Activated CD8-positive, alpha-beta T cell treated with anti-CD3 and anti-CD28 coated beads for 36 hours (primary cell): Measurements from ENCODE around the gene SH3BP1. TPM values are rescaled to one million over a fixed set of nuclear protein-coding genes. Genes with fewer than 3 reads are reported as not detected.

Experiments
- ATAC-seq: fragments of 200-7000 bp; cut with Tn5 transposase; one replicate; pipeline ENCODE4 v1.10.0; 2021; ENCODE audit warnings: mild to moderate bottlenecking, moderate library complexity
- CTCF ChIA-PET: fragments of 350-600 bp; sonication (Branson Sonifier 250); formaldehyde crosslinking; loops from one replicate; lab custom pipeline; 2021; ENCODE audit warnings: antibody characterized with exemption; lab: Charles Lee
- POLR2A ChIA-PET: fragments of 350-600 bp; sonication (Branson Sonifier 250); formaldehyde crosslinking; loops from one replicate; lab custom pipeline; 2021; ENCODE audit warnings: antibody characterized with exemption; lab: Charles Lee
- DNase-seq: peaks from one replicate; pipeline ENCODE4 v3.0.0-alpha.2; 2020
- H3K27ac Mint-ChIP-seq: one replicate; pipeline ENCODE4 v1.8.0; 2021; ENCODE audit warnings: mild to moderate bottlenecking, mixed read lengths
- H3K27me3 Mint-ChIP-seq: one replicate; pipeline ENCODE4 v1.8.0; 2021; ENCODE audit warnings: mixed read lengths
- H3K36me3 Mint-ChIP-seq: one replicate; pipeline ENCODE4 v1.8.0; 2021; ENCODE audit warnings: low read depth, mixed read lengths
- H3K4me1 Mint-ChIP-seq: one replicate; pipeline ENCODE4 v1.8.0; 2021; ENCODE audit warnings: low read depth, mixed read lengths
- H3K4me3 Mint-ChIP-seq: one replicate; pipeline ENCODE4 v1.8.0; 2021; ENCODE audit warnings: mild to moderate bottlenecking, moderate library complexity, mixed read lengths
- H3K9me3 Mint-ChIP-seq: one replicate; pipeline ENCODE4 v1.8.0; 2021; ENCODE audit warnings: mixed read lengths
- CTCF ChIP-seq: fragments of 200-600 bp; IDR thresholded peaks from one replicate; pipeline ENCODE4 v1.8.0; 2022; ENCODE audit warnings: antibody characterized with exemption, mild to moderate bottlenecking
- intact Hi-C: fragments of 100-400 bp; cut with micrococcal nuclease; formaldehyde crosslinking; loops from one replicate; pipeline ENCODE4 v1.10.0; 2022
- total RNA-seq, 2 experiments: library from RNA; stranded (reverse); gene quantifications; one replicate each; pipeline ENCODE4 v1.2.3, GENCODE V29; 2021

The SH3BP1 gene
- total RNA-seq, 2 experiments from 2014 or later = 122 to 128 TPM

GRCh38 chr22:37628830-37629229, 10.6 kb upstream of the SH3BP1 start:
- peak overlapping the region; percentile 93 for H3K27ac Mint-ChIP-seq
- H3K9me3 Mint-ChIP-seq = no peaks in the 10 kb centered on the region
- ATAC-seq (no peak), DNase-seq (no peak)
- H3K27me3 Mint-ChIP-seq = no peaks in the 10 kb centered on the region
- no peak overlapping the region for H3K4me3 Mint-ChIP-seq
- peaks cover 79% of the 10 kb centered on the region for H3K4me1 Mint-ChIP-seq
- ChIA-PET CTCF (interaction anchor here (41.4 to 68.1 kb wide), 2 partner anchors 4 to 28 kb away, joined by 1770 read pairs; partner anchors contain the start of genes GGA1, LGALS1, NOL12 and PDXP), POLR2A (interaction anchor here (1.1 to 4.4 kb wide), 5 partner anchors 9 to 29 kb away, joined by 3 to 28 read pairs (median 10); partner anchors contain the start of genes GGA1, PDXP and SH3BP1)
- H3K36me3 Mint-ChIP-seq = peaks cover 23% of the 10 kb centered on the region
- intact Hi-C loops = no loop called here
- TF ChIP-seq CTCF = no peak

- no peaks in the 10 kb centered on the region for H3K27me3 Mint-ChIP-seq
- H3K4me3 Mint-ChIP-seq = no peak overlapping the region
- no peak for TF ChIP-seq CTCF
- peaks cover 79% of the 10 kb centered on the region for H3K4me1 Mint-ChIP-seq
- ChIA-PET POLR2A (interaction anchor here (0.7 to 2.9 kb wide), 5 partner anchors 10 to 21 kb away, joined by 3 to 10 read pairs (median 4); partner anchors contain the start of genes GGA1 and SH3BP1), CTCF (interaction anchor here (41.4 to 68.1 kb wide), 2 partner anchors 5 to 27 kb away, joined by 1770 read pairs; partner anchors contain the start of genes GGA1, LGALS1, NOL12 and PDXP)
- DNase-seq (no peak), ATAC-seq (no peak)
- H3K27ac Mint-ChIP-seq = peak overlapping the region; percentile 88
- H3K9me3 Mint-ChIP-seq = no peaks in the 10 kb centered on the region
- intact Hi-C loops = no loop called here
- peaks cover 18% of the 10 kb centered on the region for H3K36me3 Mint-ChIP-seq
These were observed 9.5 kb upstream of the SH3BP1 start for GRCh38 chr22:37629928-37630327.

- intact Hi-C loops = no loop called here
- peaks cover 12% of the 10 kb centered on the region for H3K36me3 Mint-ChIP-seq
- DNase-seq (no peak), ATAC-seq (no peak)
- peaks cover 79% of the 10 kb centered on the region for H3K4me1 Mint-ChIP-seq
- no peaks in the 10 kb centered on the region for H3K27me3 Mint-ChIP-seq
- TF ChIP-seq CTCF = no peak
- no peaks in the 10 kb centered on the region for H3K9me3 Mint-ChIP-seq
- peak overlapping the region; percentile 88 for H3K27ac Mint-ChIP-seq
- ChIA-PET CTCF (interaction anchor here (1.2 to 68.1 kb wide), 4 partner anchors 6 to 64 kb away, joined by 3 to 1770 read pairs (median 887); partner anchors contain the start of genes GGA1, LGALS1, NOL12 and PDXP), POLR2A (interaction anchor here (0.8 to 1.9 kb wide), 5 partner anchors 13 to 55 kb away, joined by 3 to 8 read pairs (median 5); partner anchors contain the start of genes GGA1 and NOL12)
- peak overlapping the region; percentile 59 for H3K4me3 Mint-ChIP-seq
These were observed 8.5 kb upstream of the SH3BP1 start for GRCh38 chr22:37630839-37631435.

- DNase-seq (peak; percentile 63), ATAC-seq (no peak)
- intact Hi-C loops = no loop called here
- ChIA-PET POLR2A (interaction anchor here (1.4 to 3.8 kb wide), 7 partner anchors 9 to 45 kb away, joined by 4 to 26 read pairs (median 9); partner anchors contain the start of genes GGA1 and PDXP), CTCF (interaction anchor here (1.2 to 68.1 kb wide), 4 partner anchors 6 to 65 kb away, joined by 3 to 1770 read pairs (median 887); partner anchors contain the start of genes GGA1, LGALS1, NOL12 and PDXP)
- Mint-ChIP-seq H3K4me1 (peaks cover 79% of the 10 kb centered on the region), H3K9me3 (no peaks in the 10 kb centered on the region), H3K27ac (peak overlapping the region; percentile 88), H3K27me3 (no peaks in the 10 kb centered on the region), H3K4me3 (peak overlapping the region; percentile 59), H3K36me3 (peaks cover 9% of the 10 kb centered on the region)
- TF ChIP-seq CTCF = no peak
These were observed 7.9 kb upstream of the SH3BP1 start for GRCh38 chr22:37631448-37632173.
